ENCODE measurements around the gene P2RY14.
A peak's percentile ranks its signal among the peaks of the same experiment; 100 is the strongest.

The P2RY14 gene

DNA sequence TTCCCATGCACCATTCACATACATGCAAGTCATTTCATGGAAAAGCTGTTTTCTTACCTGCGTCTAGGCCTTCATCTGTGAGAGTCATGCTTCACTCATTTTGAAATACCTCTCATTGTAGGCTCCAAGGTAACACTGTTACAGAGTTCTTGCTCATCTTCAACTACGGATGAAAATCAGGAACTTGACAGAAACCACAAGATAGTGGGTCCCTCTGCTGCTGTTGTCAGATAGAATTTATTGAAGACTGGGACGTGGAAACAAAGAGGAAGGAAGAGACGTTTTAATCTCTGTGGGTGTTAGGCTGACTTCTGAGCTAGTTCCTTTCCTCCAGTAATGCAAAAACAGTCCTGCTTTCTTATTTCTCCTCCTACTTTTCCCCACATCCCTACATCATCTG, at the start of gene P2RY14:
P2RY14 (minus strand) TSS at position 313 of the 400 bp plus-strand sequence. CDS start 64,226 bp downstream, outside the sequence.
- DNase-seq (ENCODE audit: insufficient read length, low spot score) (no peak), FAIRE-seq (no peak)

DNA sequence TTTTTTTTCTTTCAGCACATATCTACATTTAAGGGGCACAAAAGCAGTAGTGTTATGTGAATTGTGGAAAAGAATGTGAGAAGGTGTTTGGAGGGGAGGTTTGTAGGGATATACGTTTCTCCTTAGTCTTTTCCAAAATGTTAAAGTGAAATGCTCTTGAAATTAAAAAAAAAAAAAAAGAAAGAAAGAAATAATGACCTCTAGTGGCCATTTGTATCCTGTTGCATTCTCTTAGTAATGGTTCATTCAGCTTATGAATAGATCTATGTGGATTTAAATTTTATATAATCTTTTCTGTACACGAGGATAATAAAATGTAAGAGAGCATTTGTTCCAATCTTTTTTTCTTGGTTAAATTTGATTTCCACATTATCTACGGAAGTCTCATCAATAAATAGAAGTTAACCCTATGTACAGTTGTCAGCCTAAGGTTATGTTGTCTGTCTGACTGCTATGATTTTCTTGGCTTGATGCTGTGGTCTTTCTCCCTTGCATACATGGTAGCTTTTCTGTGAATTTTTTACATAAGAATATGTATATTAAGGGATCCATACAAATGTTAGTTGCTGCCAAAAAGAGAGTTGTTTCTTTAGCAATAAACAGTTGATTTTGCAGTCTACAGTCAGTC, 49.3 kb upstream of the P2RY14 start:
- FAIRE-seq: no peak
- DNase-seq (ENCODE audit: insufficient read length, low spot score): no peak

DNA sequence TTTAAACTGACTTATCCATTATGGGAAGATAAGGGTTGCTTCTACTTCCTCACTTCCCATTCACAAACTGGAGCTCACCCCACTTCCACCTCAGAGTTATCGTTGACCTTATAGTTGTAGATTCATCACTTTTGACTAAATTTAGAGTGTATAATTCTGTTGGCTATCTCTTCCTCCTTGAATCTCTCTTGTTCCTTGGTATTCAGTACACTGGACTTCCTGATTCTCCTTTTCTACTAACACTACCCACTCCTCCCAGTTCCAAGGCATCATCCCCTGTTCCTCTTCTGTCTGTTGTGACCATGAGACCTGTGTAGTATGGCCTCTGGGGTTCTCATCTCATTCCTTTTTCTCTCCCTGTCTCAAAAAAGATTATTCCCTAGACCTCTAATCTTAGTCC, 44.2 kb upstream of the P2RY14 start:
- no peak for FAIRE-seq
- DNase-seq (ENCODE audit: insufficient read length, low spot score): no peak

GRCh38 chr3:151321526-151321925, 43.2 kb upstream of the P2RY14 start:
- FAIRE-seq (no peak), DNase-seq (ENCODE audit: insufficient read length, low spot score) (no peak)

DNA sequence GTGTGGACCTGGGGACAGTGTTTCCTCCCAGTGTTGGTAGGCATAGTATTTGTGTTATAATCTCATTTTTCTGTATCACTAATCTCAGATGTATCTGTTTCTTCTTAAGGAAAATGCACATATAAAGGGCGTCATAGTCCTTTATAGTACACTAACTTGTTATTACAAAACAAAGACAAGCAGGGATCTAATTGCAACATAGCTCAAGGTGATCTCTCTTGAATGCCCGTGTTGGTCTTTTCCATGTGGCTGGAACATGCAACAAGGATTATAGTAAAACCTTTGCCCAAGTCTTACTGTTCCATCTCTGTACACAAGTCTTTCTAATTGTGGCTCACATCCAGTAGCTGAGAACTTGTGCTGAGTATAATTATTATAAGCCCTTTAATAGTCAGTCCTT, 41.8 kb upstream of the P2RY14 start:
- FAIRE-seq: no peak
- no peak for DNase-seq (ENCODE audit: insufficient read length, low spot score)

- DNase-seq (ENCODE audit: insufficient read length, low spot score): no peak
- FAIRE-seq: no peak
These were observed 41.3 kb upstream of the P2RY14 start for GRCh38 chr3:151319628-151320027.

GRCh38 chr3:151318991-151319390, 40.6 kb upstream of the P2RY14 start:
- FAIRE-seq (no peak), DNase-seq (ENCODE audit: insufficient read length, low spot score) (no peak)

DNA sequence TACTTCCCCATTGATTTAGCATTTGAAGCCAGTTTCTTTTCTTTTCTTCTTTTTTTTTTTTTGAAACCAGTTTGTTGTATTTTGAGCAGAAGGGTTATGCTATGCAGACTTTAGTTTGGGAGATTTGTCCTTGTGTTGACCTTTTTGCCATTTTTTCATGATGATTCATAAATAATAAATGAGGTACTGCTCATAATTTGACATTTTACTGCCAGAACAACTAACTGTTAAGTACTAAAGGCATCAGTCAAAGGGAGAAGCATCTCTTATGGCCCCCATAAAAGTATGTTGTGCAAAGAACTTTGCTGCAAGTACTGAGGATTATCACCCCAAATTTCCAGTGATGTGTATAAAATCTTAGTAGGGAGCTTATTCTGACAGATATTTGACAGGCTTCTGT, 40.0 kb upstream of the P2RY14 start:
- DNase-seq (ENCODE audit: insufficient read length, low spot score) (no peak), FAIRE-seq (no peak)

DNA sequence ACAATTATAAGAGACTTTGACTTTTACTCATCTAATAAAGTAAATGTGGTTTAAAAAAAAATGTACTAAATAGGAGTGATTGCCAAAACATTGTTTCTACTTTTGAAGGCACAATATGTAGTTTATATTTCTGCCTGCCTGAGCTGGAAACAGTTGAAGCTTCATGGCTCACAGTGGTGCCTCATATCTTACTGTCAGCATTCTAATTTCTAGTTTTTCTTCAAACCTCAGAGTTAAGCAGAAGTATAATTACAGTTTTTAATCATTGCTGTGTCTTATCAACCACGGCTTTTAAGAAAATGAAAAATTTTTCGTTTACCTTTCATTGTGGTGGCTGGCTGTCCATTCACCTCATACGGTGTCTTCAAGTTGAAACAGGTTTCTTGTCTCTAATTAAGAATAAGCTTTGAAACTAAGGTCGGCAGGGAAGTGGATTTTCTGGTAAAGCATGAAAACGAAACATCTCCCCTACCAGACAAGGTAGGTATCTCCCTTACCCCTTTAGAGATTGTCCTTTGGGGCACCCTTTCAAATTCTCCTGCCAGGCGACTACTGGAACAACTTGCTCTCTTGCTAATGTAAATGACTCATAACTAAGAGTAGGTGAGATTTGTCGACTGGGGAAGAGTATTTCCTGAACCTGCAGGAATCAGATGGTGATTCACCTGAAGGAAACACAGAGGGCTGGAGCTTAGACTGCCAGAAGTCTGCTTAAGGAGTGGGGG, 38.1 kb upstream of the P2RY14 start, which contains the start of gene GPR87:
GPR87 (minus strand) TSS at position 554 of the 725 bp plus-strand sequence. CDS start 16,720 bp downstream, outside the sequence.
- DNase-seq (ENCODE audit: insufficient read length, low spot score) (no peak), FAIRE-seq (no peak)

DNA sequence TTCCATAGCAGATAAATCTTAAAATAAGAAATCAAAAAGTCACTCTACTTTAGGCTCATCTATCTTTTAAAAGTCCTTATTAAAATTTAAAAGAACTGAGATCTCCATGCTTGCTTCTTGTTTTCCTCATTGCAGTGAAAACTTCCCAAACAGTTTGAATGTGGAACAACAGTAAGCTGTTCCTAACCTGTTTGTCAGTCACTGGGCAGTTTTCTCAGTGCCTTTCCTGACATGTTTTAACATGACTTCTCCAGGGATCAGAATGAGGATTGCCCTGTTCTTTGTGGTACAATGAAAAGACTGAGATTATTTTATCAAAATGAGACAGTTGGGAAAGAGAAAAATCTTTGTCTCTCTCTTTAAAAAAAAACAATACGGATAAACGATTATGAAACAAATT, 37.5 kb upstream of the P2RY14 start:
- FAIRE-seq: no peak
- DNase-seq (ENCODE audit: insufficient read length, low spot score): no peak

- FAIRE-seq (no peak), DNase-seq (ENCODE audit: insufficient read length, low spot score) (no peak)
These were observed 36.8 kb upstream of the P2RY14 start for GRCh38 chr3:151315136-151315535.

GRCh38 chr3:151314593-151314992, 36.3 kb upstream of the P2RY14 start:
- DNase-seq (ENCODE audit: insufficient read length, low spot score) (no peak), FAIRE-seq (no peak)

- FAIRE-seq (no peak), DNase-seq (ENCODE audit: insufficient read length, low spot score) (no peak)
These were observed 35.8 kb upstream of the P2RY14 start for GRCh38 chr3:151314137-151314536.

- FAIRE-seq (no peak), DNase-seq (ENCODE audit: insufficient read length, low spot score) (no peak)
These were observed 34.6 kb upstream of the P2RY14 start for GRCh38 chr3:151312972-151313371.

DNA sequence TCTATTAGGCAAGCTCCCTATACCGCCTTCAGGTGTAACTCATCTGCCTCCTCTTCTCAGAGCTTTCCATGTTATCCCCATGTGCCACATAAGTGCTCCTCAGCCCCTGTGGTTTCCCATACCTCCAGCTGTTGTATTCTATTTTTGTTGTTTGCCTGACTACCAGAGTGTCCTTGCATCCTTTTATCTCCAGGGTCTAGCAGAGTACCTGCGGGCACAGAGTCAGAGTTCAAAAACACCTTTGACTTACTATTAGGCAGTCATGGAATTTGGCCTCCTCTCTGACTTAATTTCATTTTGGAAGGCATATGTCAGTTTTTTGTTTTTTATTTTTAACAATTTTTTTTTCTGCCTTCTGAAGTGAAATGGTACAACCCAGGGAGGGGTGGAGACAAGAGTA, 31.2 kb upstream of the P2RY14 start:
- DNase-seq (ENCODE audit: insufficient read length, low spot score): no peak
- no peak for FAIRE-seq

DNA sequence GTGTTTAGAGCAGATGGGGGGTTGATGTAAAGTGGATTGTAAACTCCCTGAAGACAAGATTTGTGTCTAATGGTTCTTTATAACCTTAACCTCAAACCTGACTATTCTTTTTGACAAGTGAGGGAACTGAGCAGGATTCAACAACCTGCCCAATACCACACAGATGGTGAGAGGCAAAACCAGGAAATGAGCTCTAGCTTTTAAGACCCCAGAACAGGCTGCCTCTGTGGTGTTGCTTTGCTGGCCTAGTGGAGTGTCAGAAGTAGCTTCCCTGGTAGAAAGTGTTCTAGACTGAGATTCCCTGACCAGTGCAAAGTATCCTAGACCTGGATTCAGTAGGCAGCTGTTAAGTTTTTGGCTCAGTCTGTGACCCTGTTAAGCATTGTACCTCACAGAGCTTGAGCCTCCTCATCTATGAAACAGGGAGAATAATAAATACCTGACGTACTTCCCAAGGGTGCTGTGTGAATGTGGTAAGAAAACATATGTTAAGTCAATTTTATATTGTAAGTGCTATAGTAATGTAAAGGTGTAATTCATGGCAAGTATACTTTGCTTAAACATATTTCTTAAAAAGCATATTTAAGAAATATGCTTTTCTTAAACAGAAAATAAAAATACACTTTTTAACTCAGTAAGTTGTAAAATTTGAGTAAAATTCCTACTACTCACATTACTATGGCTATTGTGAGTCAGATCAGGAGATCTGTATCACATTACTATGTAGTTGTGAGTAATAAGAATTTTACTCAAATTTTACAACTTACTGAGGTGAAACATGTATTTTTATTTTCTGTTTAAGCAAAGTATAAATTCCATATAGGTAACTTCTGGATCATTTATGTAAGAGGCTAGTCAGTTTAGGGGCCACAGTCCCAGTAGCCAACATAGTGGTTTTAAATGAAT, 29.5 kb upstream of the P2RY14 start:
- no peak for FAIRE-seq
- no peak for DNase-seq (ENCODE audit: insufficient read length, low spot score)

GRCh38 chr3:151307131-151307530, 28.8 kb upstream of the P2RY14 start:
- FAIRE-seq (no peak), DNase-seq (ENCODE audit: insufficient read length, low spot score) (no peak)

DNA sequence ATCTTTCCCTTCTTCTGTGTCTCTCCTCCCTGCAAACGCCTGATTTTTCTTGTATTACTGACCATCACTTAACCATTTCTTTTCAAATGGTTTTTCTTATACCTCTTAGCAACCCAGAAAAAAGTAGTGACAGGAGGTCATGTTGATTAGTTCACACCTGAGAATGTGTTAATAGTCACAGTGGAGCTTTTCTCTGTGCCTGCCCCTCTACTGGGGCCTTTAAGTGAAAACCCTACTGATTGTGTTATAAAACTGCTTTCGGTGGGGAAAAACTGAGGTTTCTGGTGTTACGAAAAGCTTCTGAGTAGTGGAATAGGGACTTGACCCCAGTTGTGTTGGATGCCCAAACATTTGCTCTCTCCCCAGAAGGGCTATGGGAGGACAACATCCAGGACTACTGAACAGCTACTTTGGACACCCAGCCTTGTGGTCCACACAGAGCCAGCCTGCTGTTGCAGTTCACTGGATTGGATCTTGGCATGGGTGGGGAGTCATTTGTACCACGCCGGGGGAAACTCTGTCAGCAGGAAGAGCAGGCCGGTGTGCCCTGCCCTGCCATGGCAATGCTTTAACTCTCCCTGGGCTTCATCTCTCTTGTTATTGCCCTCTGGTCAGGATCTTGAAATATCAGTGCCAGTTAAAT, 27.9 kb upstream of the P2RY14 start:
- DNase-seq (ENCODE audit: insufficient read length, low spot score) (no peak), FAIRE-seq (no peak)

GRCh38 chr3:151305775-151306151, 27.4 kb upstream of the P2RY14 start:
- DNase-seq (ENCODE audit: insufficient read length, low spot score) (no peak), FAIRE-seq (no peak)

GRCh38 chr3:151305060-151305774, 26.9 kb upstream of the P2RY14 start:
- peak; percentile 86 for DNase-seq (ENCODE audit: insufficient read length, low spot score)
- peak; percentile 92 for FAIRE-seq

Data from HTR-8/SVneo (cell line).